ENCODE results near the gene LPIN3.

Gene LPIN3

GRCh38 chr20:41350408-41350962 lies 9.9 kb downstream of the LPIN3 start:
- DNase-seq: no peak

GRCh38 chr20:41352106-41352505 lies 11.5 kb downstream of the LPIN3 start:
- DNase-seq: no peak

GRCh38 chr20:41352666-41353065 lies 12.0 kb downstream of the LPIN3 start:
- no peak for DNase-seq

- DNase-seq: no peak
Observed at GRCh38 chr20:41353530-41353929, 12.9 kb downstream of the LPIN3 start.

GRCh38 chr20:41355192-41355591 lies 14.6 kb downstream of the LPIN3 start:
- DNase-seq: no peak

- no peak for DNase-seq
Observed at GRCh38 chr20:41355598-41356203, 15.1 kb downstream of the LPIN3 start.

GRCh38 chr20:41356951-41357350 lies 16.3 kb downstream of the LPIN3 start:
- no peak for DNase-seq

GRCh38 chr20:41357424-41358163 lies 17.0 kb downstream of the LPIN3 start:
- DNase-seq: no peak

GRCh38 chr20:41358230-41358629 lies 17.6 kb downstream of the LPIN3 start:
- DNase-seq: no peak

GRCh38 chr20:41358717-41359116 lies 18.1 kb downstream of the LPIN3 start:
- DNase-seq: no peak

- no peak for DNase-seq
Observed at GRCh38 chr20:41359541-41360011, 19.0 kb downstream of the LPIN3 start.

- DNase-seq: no peak
Observed at GRCh38 chr20:41360831-41361756, 20.5 kb downstream of the LPIN3 start.

- DNase-seq: peak; percentile 7
Observed at GRCh38 chr20:41361757-41362747, 21.4 kb downstream of the LPIN3 start.

GRCh38 chr20:41362748-41363140 lies 22.1 kb downstream of the LPIN3 start:
- no peak for DNase-seq

GRCh38 chr20:41363601-41364000 lies 23.0 kb downstream of the LPIN3 start:
- DNase-seq: no peak

GRCh38 chr20:41364236-41364855 lies 23.7 kb downstream of the LPIN3 start:
- no peak for DNase-seq

GRCh38 chr20:41364967-41365765 lies 24.5 kb downstream of the LPIN3 start:
- no peak for DNase-seq

GRCh38 chr20:41365777-41366545 lies 25.3 kb downstream of the LPIN3 start:
- peak; percentile 65 for DNase-seq

- DNase-seq: no peak
Observed at GRCh38 chr20:41366546-41367392, 26.1 kb downstream of the LPIN3 start, which contains the start of gene EMILIN3. Gene EMILIN3, minus strand, starts transcription at chr20:41366818. Its CDS starts 184 bp downstream, at chr20:41366634.
